ENCODE data around the gene AAMP.

- TF ChIP-seq CTCF (IDR thresholded peaks at IDR 0.05; ENCODE audit: poor library complexity) (no peak), EZH2phosphoT487 (IDR thresholded peaks at IDR 0.05; ENCODE audit: low read depth, severe bottlenecking, unreplicated experiment) (no peak)
These were observed 47.3 kb upstream of the AAMP start for GRCh38 chr2:218317303-218317630.

All from hepatocyte (in vitro differentiated cells).